SU-DHL-6 (cell line): ENCODE data around the gene SPHK2.
"Not testable (repeated sequence)": the region's sequence is repeated elsewhere in the genome, so short reads cannot be mapped to it uniquely, and the experiment has no call there.

Experiments used
- H2AFZ ChIP-seq: fragments of 200-600 bp; sonication (generic); 2 replicates; pipeline ENCODE4 v1.6.1; 2014; ENCODE audit warnings: low read depth, mild to moderate bottlenecking, moderate library complexity, mixed read lengths, antibody characterized with exemption, low read length; ENCODE audit not compliant: severe bottlenecking
- H3F3A ChIP-seq: fragments of 200-600 bp; shearing (Covaris generic); 2 replicates; pipeline ENCODE4 v1.6.0; 2016; ENCODE audit warnings: antibody characterized with exemption, mild to moderate bottlenecking; ENCODE audit not compliant: insufficient read depth
- H3K27ac ChIP-seq: fragments of 200-600 bp; sonication (generic); 2 replicates; pipeline ENCODE4 v1.5.1; 2016; ENCODE audit warnings: low read depth, mild to moderate bottlenecking, low read length, moderate library complexity, mixed read lengths
- H3K27me3 ChIP-seq: fragments of 200-600 bp; sonication (generic), shearing (Covaris generic); 2 replicates; pipeline ENCODE4 v1.6.0; 2014; ENCODE audit warnings: mild to moderate bottlenecking, low read length
- H3K36me3 ChIP-seq: fragments of 200-600 bp; sonication (generic); 2 replicates; pipeline ENCODE4 v1.6.1; 2014; ENCODE audit warnings: mild to moderate bottlenecking, low read length, mixed read lengths
- H3K4me2 ChIP-seq: fragments of 300-600, 200-600 bp; shearing (Covaris generic), sonication (generic); 2 replicates; pipeline ENCODE4 v1.6.0; 2014; ENCODE audit warnings: low read length, low read depth, mild to moderate bottlenecking; ENCODE audit not compliant: poor library complexity, severe bottlenecking
- H3K4me3 ChIP-seq: fragments of 200-600 bp; sonication (generic); 2 replicates; pipeline ENCODE4 v1.5.1; 2014; ENCODE audit warnings: antibody characterized with exemption, low read length, mild to moderate bottlenecking, mixed read lengths; ENCODE audit not compliant: insufficient read depth, poor library complexity, severe bottlenecking
- H3K79me2 ChIP-seq: fragments of 200-600 bp; sonication (generic); 2 replicates; pipeline ENCODE4 v1.6.1; 2014; ENCODE audit warnings: mild to moderate bottlenecking, low read length, moderate library complexity; ENCODE audit not compliant: insufficient read depth
- H3K9ac ChIP-seq: fragments of 200-600 bp; sonication (generic); 2 replicates; pipeline ENCODE4 v1.7.0; 2014; ENCODE audit warnings: mild to moderate bottlenecking, low read length
- H3K9me2 ChIP-seq: fragments of 200-600 bp; sonication (generic); replicated peaks from 2 replicates; pipeline ENCODE4 v1.6.1; 2014; ENCODE audit warnings: low read length; ENCODE audit not compliant: insufficient read depth
- H3K9me3 ChIP-seq: fragments of 200-600 bp; sonication (generic); 2 replicates; pipeline ENCODE4 v1.6.1; 2014; ENCODE audit warnings: low read length, mixed read lengths; ENCODE audit not compliant: insufficient read depth
- H4K20me1 ChIP-seq: fragments of 200-600 bp; sonication (generic); 2 replicates; pipeline ENCODE4 v1.6.1; 2014; ENCODE audit warnings: low read depth, mild to moderate bottlenecking, antibody characterized with exemption, low read length, moderate library complexity, mixed read lengths
- CTCF ChIP-seq: fragments of 200-600 bp; sonication (generic); IDR thresholded peaks from one replicate; pipeline ENCODE4 v1.5.1; 2017; ENCODE audit warnings: antibody characterized with exemption, mild to moderate bottlenecking, low read length, moderate library complexity; ENCODE audit not compliant: insufficient read depth, poor library complexity, severe bottlenecking
- EZH2phosphoT487 ChIP-seq: fragments of 200-600 bp; sonication (generic), shearing (Covaris generic); conservative IDR thresholded peaks from 2 replicates; pipeline ENCODE4 v1.6.1; 2018; ENCODE audit warnings: mild to moderate bottlenecking, antibody characterized with exemption, low read length, moderate library complexity, mixed read lengths

SPHK2 gene

GRCh38 chr19:48573163-48573505 is 46.2 kb upstream of the SPHK2 start:
- no peak overlapping the region for H3K4me2 ChIP-seq

GRCh38 chr19:48575931-48576622 is 43.2 kb upstream of the SPHK2 start:
- TF ChIP-seq CTCF (no peak), EZH2phosphoT487 (no peak)
- H3K9ac ChIP-seq: no peak overlapping the region
- no peak overlapping the region for H3K4me2 ChIP-seq
- H3K79me2 ChIP-seq: no peaks in the 10 kb centered on the region
- no peak overlapping the region for H3K4me3 ChIP-seq
- no peak overlapping the region for H3K27ac ChIP-seq
- no peaks in the 10 kb centered on the region for H3K27me3 ChIP-seq
- H4K20me1 ChIP-seq: no peaks in the 10 kb centered on the region
- H2AFZ ChIP-seq: no peak overlapping the region
- H3F3A ChIP-seq: no peaks in the 10 kb centered on the region
- no peaks in the 10 kb centered on the region for H3K9me2 ChIP-seq
- H3K9me3 ChIP-seq: no peaks in the 10 kb centered on the region
- H3K36me3 ChIP-seq: no peaks in the 10 kb centered on the region

More at GRCh38 chr19:48573163-48573505, 46.2 kb upstream of the SPHK2 start:
- Histone ChIP-seq H3K4me3 (no peak overlapping the region), H3K9me2 (no peaks in the 10 kb centered on the region), H2AFZ (no peak overlapping the region), H4K20me1 (no peaks in the 10 kb centered on the region), H3K36me3 (no peaks in the 10 kb centered on the region), H3K27ac (no peak overlapping the region), H3K27me3 (no peaks in the 10 kb centered on the region), H3F3A (no peaks in the 10 kb centered on the region), H3K79me2 (no peaks in the 10 kb centered on the region), H3K9me3 (no peaks in the 10 kb centered on the region), H3K9ac (no peak overlapping the region)
- TF ChIP-seq CTCF (no peak), EZH2phosphoT487 (no peak)

- not testable (repeated sequence) for H3K4me3 ChIP-seq, H3K9ac ChIP-seq, H4K20me1 ChIP-seq, H3K9me2 ChIP-seq, H3K27me3 ChIP-seq, H3K9me3 ChIP-seq, H3K4me2 ChIP-seq, H3K79me2 ChIP-seq, H3K27ac ChIP-seq, H2AFZ ChIP-seq, H3K36me3 ChIP-seq, H3F3A ChIP-seq
These were observed 41.4 kb upstream of the SPHK2 start for GRCh38 chr19:48577908-48578307.

GRCh38 chr19:48578891-48579290 is 40.4 kb upstream of the SPHK2 start:
- no peak overlapping the region for H3K4me2 ChIP-seq
- no peak overlapping the region for H3K4me3 ChIP-seq
- no peaks in the 10 kb centered on the region for H3K36me3 ChIP-seq
- no peaks in the 10 kb centered on the region for H3K27me3 ChIP-seq
- H4K20me1 ChIP-seq: no peaks in the 10 kb centered on the region
- H2AFZ ChIP-seq: no peak overlapping the region
- no peaks in the 10 kb centered on the region for H3K9me2 ChIP-seq
- TF ChIP-seq CTCF: no peak
- no peak for TF ChIP-seq EZH2phosphoT487
- H3K9ac ChIP-seq: no peak overlapping the region
- H3K9me3 ChIP-seq: no peaks in the 10 kb centered on the region
- H3F3A ChIP-seq: no peaks in the 10 kb centered on the region
- H3K79me2 ChIP-seq: no peaks in the 10 kb centered on the region
- no peak overlapping the region for H3K27ac ChIP-seq
